DOHH2 (cell line): Measurements from ENCODE around the gene IYD.

Source experiments
- H3F3A ChIP-seq: fragments of 200-600 bp; sonication (generic), shearing (Covaris generic); 2 replicates; pipeline ENCODE4 v1.6.0; 2016; ENCODE audit warnings: antibody characterized with exemption, mild to moderate bottlenecking; ENCODE audit not compliant: control insufficient read depth, insufficient read depth
- H3K27ac ChIP-seq: fragments of 200-600 bp; sonication (generic); 2 replicates; pipeline ENCODE4 v1.5.1; 2014; ENCODE audit warnings: low read depth, mild to moderate bottlenecking, low read length, moderate library complexity
- H3K27me3 ChIP-seq: fragments of 200-600 bp; sonication (generic); 2 replicates; pipeline ENCODE4 v1.6.1; 2014; ENCODE audit warnings: mild to moderate bottlenecking, low read length, mixed read lengths; ENCODE audit not compliant: control insufficient read depth
- H3K36me3 ChIP-seq: fragments of 200-600 bp; sonication (generic); 2 replicates; pipeline ENCODE4 v1.6.1; 2014; ENCODE audit warnings: mild to moderate bottlenecking, low read length, moderate library complexity, mixed read lengths; ENCODE audit not compliant: control insufficient read depth
- H3K4me1 ChIP-seq: fragments of 200-600 bp; sonication (generic); 2 replicates; pipeline ENCODE4 v1.6.1; 2014; ENCODE audit warnings: mild to moderate bottlenecking, low read length, mixed read lengths; ENCODE audit not compliant: control insufficient read depth
- H3K4me2 ChIP-seq: fragments of 200-600 bp; sonication (generic); 2 replicates; pipeline ENCODE4 v1.6.0; 2014; ENCODE audit warnings: mild to moderate bottlenecking, low read length, moderate library complexity
- H3K4me3 ChIP-seq: fragments of 200-600 bp; sonication (generic); 2 replicates; pipeline ENCODE4 v1.5.1; 2014; ENCODE audit warnings: mild to moderate bottlenecking, low read length, mixed read lengths
- H3K79me2 ChIP-seq: fragments of 200-600 bp; sonication (generic); 2 replicates; pipeline ENCODE4 v1.6.1; 2014; ENCODE audit warnings: mild to moderate bottlenecking, low read length, mixed read lengths; ENCODE audit not compliant: control insufficient read depth
- H3K9me2 ChIP-seq: fragments of 200-600 bp; sonication (generic); replicated peaks from 2 replicates; pipeline ENCODE4 v1.6.1; 2014; ENCODE audit warnings: mild to moderate bottlenecking, low read length, mixed read lengths; ENCODE audit not compliant: control insufficient read depth
- H3K9me3 ChIP-seq: fragments of 200-600 bp; sonication (generic); 2 replicates; pipeline ENCODE4 v1.6.1; 2014; ENCODE audit warnings: antibody characterized with exemption, low read length, mixed read lengths; ENCODE audit not compliant: control insufficient read depth, insufficient read depth
- H4K20me1 ChIP-seq: fragments of 200-600 bp; sonication (generic); 2 replicates; pipeline ENCODE4 v1.6.0; 2014; ENCODE audit warnings: low read depth, mild to moderate bottlenecking, antibody characterized with exemption, low read length, moderate library complexity; ENCODE audit not compliant: control insufficient read depth, insufficient read depth
- CTCF ChIP-seq: fragments of 200-600 bp; sonication (generic); IDR thresholded peaks from one replicate; pipeline ENCODE4 v1.5.1; 2014; ENCODE audit warnings: antibody characterized with exemption, mild to moderate bottlenecking, low read depth, low read length; ENCODE audit not compliant: poor library complexity, severe bottlenecking
- EZH2phosphoT487 ChIP-seq: fragments of 200-600 bp; sonication (generic); IDR thresholded peaks from 2 replicates; pipeline ENCODE4 v1.6.1; 2017; ENCODE audit warnings: borderline replicate concordance, mild to moderate bottlenecking, antibody characterized with exemption, low read length, moderate library complexity, mixed read lengths

Gene IYD

GRCh38 chr6:150417250-150417649 is 48.4 kb downstream of the IYD start:
- Histone ChIP-seq H3K79me2 (no peaks in the 10 kb centered on the region), H3K9me2 (no peaks in the 10 kb centered on the region), H3K4me3 (no peak overlapping the region), H3K27me3 (no peaks in the 10 kb centered on the region), H3K36me3 (no peaks in the 10 kb centered on the region), H3K4me1 (peaks cover 41% of the 10 kb centered on the region), H3K4me2 (no peak overlapping the region), H4K20me1 (no peaks in the 10 kb centered on the region), H3F3A (0 out of 2 replicates have a peak, but pooled peaks cover 3% of the 10 kb centered on the region), H3K9me3 (peaks cover 8% of the 10 kb centered on the region; the same call in 1 of the 2 replicates), H3K27ac (no peak overlapping the region)
- TF ChIP-seq CTCF (no peak), EZH2phosphoT487 (no peak)

GRCh38 chr6:150417899-150418826 is 49.4 kb downstream of the IYD start:
- peak overlapping the region; percentile 74 for H3K27ac ChIP-seq

GRCh38 chr6:150418827-150419594 is 50.2 kb downstream of the IYD start:
- peak overlapping the region; percentile 57 for H3K4me3 ChIP-seq
- H3F3A ChIP-seq: 0 out of 2 replicates have a peak, but pooled peaks cover 3% of the 10 kb centered on the region
- no peaks in the 10 kb centered on the region for H4K20me1 ChIP-seq
- peak overlapping the region; percentile 76 for H3K4me2 ChIP-seq
- H3K27me3 ChIP-seq: no peaks in the 10 kb centered on the region
- H3K9me3 ChIP-seq: peaks cover 8% of the 10 kb centered on the region; the same call in 1 of the 2 replicates
- peaks cover 24% of the 10 kb centered on the region for H3K4me1 ChIP-seq
- H3K27ac ChIP-seq: peak overlapping the region; percentile 74
- no peaks in the 10 kb centered on the region for H3K79me2 ChIP-seq
- no peaks in the 10 kb centered on the region for H3K36me3 ChIP-seq
- no peak for TF ChIP-seq EZH2phosphoT487
- TF ChIP-seq CTCF: peak; percentile 79
- no peaks in the 10 kb centered on the region for H3K9me2 ChIP-seq

More at GRCh38 chr6:150417899-150418826, 49.4 kb downstream of the IYD start:
- H3K9me2 ChIP-seq: no peaks in the 10 kb centered on the region
- H3K4me1 ChIP-seq: peaks cover 32% of the 10 kb centered on the region
- peak overlapping the region; percentile 76 for H3K4me2 ChIP-seq
- no peaks in the 10 kb centered on the region for H4K20me1 ChIP-seq
- 0 out of 2 replicates have a peak, but pooled peaks cover 3% of the 10 kb centered on the region for H3F3A ChIP-seq
- H3K79me2 ChIP-seq: no peaks in the 10 kb centered on the region
- H3K36me3 ChIP-seq: no peaks in the 10 kb centered on the region
- H3K27me3 ChIP-seq: no peaks in the 10 kb centered on the region
- TF ChIP-seq EZH2phosphoT487 (no peak), CTCF (peak; percentile 86)
- H3K4me3 ChIP-seq: peak overlapping the region; percentile 57
- H3K9me3 ChIP-seq: peaks cover 8% of the 10 kb centered on the region; the same call in 1 of the 2 replicates
